A549 (cell line): ENCODE measurements around the gene TRAF3.

Experiments used
- CTCF ChIP-seq: fragments of >200 bp; sonication (Bioruptor Twin); formaldehyde crosslinking; IDR thresholded peaks from 3 replicates; pipeline ENCODE4 v1.5.1; 2016
- E2F6 ChIP-seq: IDR thresholded peaks from 2 replicates; pipeline ENCODE4 v1.6.1; 2012; ENCODE audit warnings: low read depth, borderline replicate concordance
- EP300 ChIP-seq, 2 experiments: fragments of >200 bp; sonication (Bioruptor Twin); formaldehyde crosslinking; IDR thresholded peaks; 2 replicates in 1 of 2; 3 replicates in 1 of 2; pipeline ENCODE4 v1.6.1; 2016 to 2017
- GATA3 ChIP-seq: IDR thresholded peaks from 2 replicates; pipeline ENCODE4 v1.6.1; 2012; ENCODE audit warnings: borderline replicate concordance
- JUN ChIP-seq, 2 experiments: fragments of >200 bp; sonication (Bioruptor Twin); formaldehyde crosslinking; IDR thresholded peaks; 2 replicates in 1 of 2; 3 replicates in 1 of 2; pipeline ENCODE4 v1.6.1; 2016 to 2017
- MAX ChIP-seq: IDR thresholded peaks from 2 replicates; pipeline ENCODE4 v1.6.1; 2012
- POLR2A ChIP-seq: IDR thresholded peaks from 2 replicates; pipeline ENCODE4 v1.6.1; 2012; ENCODE audit warnings: mild to moderate bottlenecking, low read length
- POLR2AphosphoS2 ChIP-seq: conservative IDR thresholded peaks from 2 replicates; pipeline ENCODE4 v1.6.1; 2012; ENCODE audit warnings: low read length, improper control_type of control experiment, inconsistent platforms
- RAD21 ChIP-seq, 2 experiments: fragments of >200 bp in 1 of 2; sonication (Bioruptor Twin) in 1 of 2; formaldehyde crosslinking in 1 of 2; IDR thresholded peaks in 1 of 2; conservative IDR thresholded peaks in 1 of 2; 2 replicates in 1 of 2; 3 replicates in 1 of 2; pipeline ENCODE4 v1.6.1; 2012 to 2018; ENCODE audit warnings: inconsistent platforms in 1 of 2
- RFX5 ChIP-seq: fragments of 450-650 bp; IDR thresholded peaks from 2 replicates; pipeline ENCODE4 v1.7.1; 2014; ENCODE audit warnings: antibody characterized with exemption, mild to moderate bottlenecking, moderate library complexity
- ZFP36 ChIP-seq: fragments of 450-650 bp; IDR thresholded peaks from 2 replicates; pipeline ENCODE4 v1.6.1; 2014; ENCODE audit warnings: borderline replicate concordance; ENCODE audit not compliant: partially characterized antibody

- TF ChIP-seq MAX: no peak
- no peak for TF ChIP-seq CTCF
- no peak for TF ChIP-seq GATA3
- TF ChIP-seq RAD21 (conservative IDR thresholded peaks at IDR 0.05 in 1 of 2, IDR thresholded peaks at IDR 0.05 in 1 of 2): no peak
- no peak for TF ChIP-seq POLR2A
- no peak for TF ChIP-seq POLR2AphosphoS2
- TF ChIP-seq EP300 (IDR thresholded peaks at IDR 0.05): no peak
- no peak for TF ChIP-seq JUN (IDR thresholded peaks at IDR 0.05)
- TF ChIP-seq RFX5: no peak
- no peak for TF ChIP-seq ZFP36
- TF ChIP-seq E2F6: no peak
Measured at GRCh38 chr14:102933618-102934231, 156.5 kb downstream of the TRAF3 start.
